GM19099 (cell line): ENCODE data around the gene ABCB6.
A peak's percentile ranks its signal among the peaks of the same experiment; 100 is the strongest.

ENCODE experiments used
- POLR2A ChIP-seq: IDR thresholded peaks from 3 replicates; pipeline ENCODE4 v1.6.1; 2011; ENCODE audit warnings: low read depth; ENCODE audit not compliant: insufficient read length; ENCODE audit errors: extremely low read depth

The ABCB6 gene

GRCh38 chr2:219249203-219249980 is 30.6 kb upstream of the ABCB6 start:
- peak; percentile 59 for TF ChIP-seq POLR2A

- no peak for TF ChIP-seq POLR2A
Measured at GRCh38 chr2:219248845-219249202, 30.1 kb upstream of the ABCB6 start.

- TF ChIP-seq POLR2A = peak; percentile 30
Measured at GRCh38 chr2:219247678-219248642, 29.2 kb upstream of the ABCB6 start.

- TF ChIP-seq POLR2A = peak; percentile 29
Measured at GRCh38 chr2:219246559-219246958, 27.8 kb upstream of the ABCB6 start.

GRCh38 chr2:219245899-219246230 is 27.1 kb upstream of the ABCB6 start:
- no peak for TF ChIP-seq POLR2A

GRCh38 chr2:219245148-219245898 is 26.6 kb upstream of the ABCB6 start, which contains the start of the genes GLB1L and STK16:
Gene GLB1L, minus strand, starts transcription at chr2:219245444. Its CDS starts 1,871 bp downstream, at chr2:219243573.
Gene STK16, plus strand, starts transcription at chr2:219245479. Its CDS starts 521 bp downstream, at chr2:219246000.
- TF ChIP-seq POLR2A = peak; percentile 89

GRCh38 chr2:219244789-219245147 is 26.0 kb upstream of the ABCB6 start:
- no peak for TF ChIP-seq POLR2A

- TF ChIP-seq POLR2A = no peak
Measured at GRCh38 chr2:219243291-219243761, 24.6 kb upstream of the ABCB6 start.

GRCh38 chr2:219234331-219234730 is 15.6 kb upstream of the ABCB6 start:
- TF ChIP-seq POLR2A = no peak

GRCh38 chr2:219230059-219230540 is 11.3 kb upstream of the ABCB6 start:
- no peak for TF ChIP-seq POLR2A

GRCh38 chr2:219229305-219230058 is 10.7 kb upstream of the ABCB6 start, which contains the start of the genes ANKZF1 and ATG9A:
Gene ANKZF1, plus strand, starts transcription at chr2:219229806. Its CDS starts 452 bp downstream, at chr2:219230258.
Gene ATG9A, minus strand, starts transcription at chr2:219229636. Its CDS starts 1,612 bp downstream, at chr2:219228024.
- peak; percentile 80 for TF ChIP-seq POLR2A

GRCh38 chr2:219228911-219229304 is 10.2 kb upstream of the ABCB6 start:
- TF ChIP-seq POLR2A = peak; percentile 48

- no peak for TF ChIP-seq POLR2A
Measured at GRCh38 chr2:219228041-219228910, 9.5 kb upstream of the ABCB6 start.
